GM19372 (cell line): ENCODE measurements around the gene TTC22.
"Not testable (repeated sequence)": the region's sequence is repeated elsewhere in the genome, so short reads cannot be mapped to it uniquely, and the experiment has no call there.

Source experiments
- ATAC-seq: cut with Tn5 transposase; IDR thresholded peaks from one replicate; pipeline ENCODE4 v1.9.1; 2021; ENCODE audit warnings: mild to moderate bottlenecking, low read depth, moderate library complexity; ENCODE audit not compliant: unreplicated experiment

Gene TTC22

DNA sequence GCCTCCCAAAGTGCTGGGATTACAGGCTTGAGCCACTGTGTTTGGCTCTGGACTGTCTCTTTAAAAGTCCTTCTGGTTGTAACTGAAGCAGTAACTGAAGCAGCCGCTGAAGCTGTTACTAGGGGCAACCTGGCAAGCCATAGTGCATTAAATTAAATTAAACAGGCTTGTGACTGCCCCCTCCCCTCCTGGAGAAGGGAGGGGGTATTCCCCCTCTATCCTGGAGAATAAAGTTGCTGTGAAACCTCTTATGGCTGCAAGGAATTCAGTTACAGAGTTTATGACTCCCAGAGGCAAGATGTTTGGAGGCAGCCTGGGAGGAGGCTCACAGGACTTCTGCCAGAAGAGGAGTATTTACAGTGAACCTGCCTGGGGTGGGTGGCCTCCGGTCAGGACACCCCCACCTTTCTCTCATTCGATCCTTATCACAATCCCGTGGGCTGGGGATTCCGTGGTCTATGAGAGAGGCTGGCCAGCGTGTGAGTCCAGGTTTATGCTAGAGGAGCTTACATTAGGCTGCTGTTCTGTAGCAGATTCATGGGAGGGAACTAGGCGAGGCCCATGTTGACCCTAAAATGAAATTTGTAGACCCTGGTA, 8.3 kb downstream of the TTC22 start:
- no peak for ATAC-seq

DNA sequence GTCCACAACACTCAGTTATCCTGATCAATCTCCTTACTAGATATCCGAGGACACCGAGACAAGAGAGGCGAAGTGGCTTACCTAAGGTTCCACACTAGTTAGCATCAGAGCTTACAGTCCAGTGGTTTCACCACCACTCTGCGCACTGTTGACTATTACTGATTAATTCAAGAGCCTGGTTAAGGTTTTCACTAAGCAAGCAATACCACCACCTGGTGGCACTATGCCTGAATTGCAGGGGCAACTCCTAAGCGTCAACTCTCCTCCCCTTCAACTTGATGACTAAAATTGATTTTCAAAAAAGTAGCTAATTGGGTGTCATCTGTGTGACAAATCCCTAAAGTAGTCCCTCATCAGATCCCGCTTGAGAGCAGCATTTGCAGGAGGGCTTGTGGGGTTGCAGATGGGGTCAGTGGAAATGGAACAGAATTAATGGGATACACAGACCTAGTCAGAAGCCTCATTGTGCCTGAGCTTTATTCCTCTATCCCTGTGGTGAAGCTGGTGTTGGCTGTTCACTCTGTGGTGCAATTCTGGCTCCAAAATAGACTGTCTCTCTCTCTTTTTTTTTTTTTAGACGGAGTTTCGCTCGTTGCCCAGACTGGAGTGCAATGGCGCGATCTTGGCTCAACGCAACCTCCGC, 9.1 kb downstream of the TTC22 start:
- no peak for ATAC-seq

DNA sequence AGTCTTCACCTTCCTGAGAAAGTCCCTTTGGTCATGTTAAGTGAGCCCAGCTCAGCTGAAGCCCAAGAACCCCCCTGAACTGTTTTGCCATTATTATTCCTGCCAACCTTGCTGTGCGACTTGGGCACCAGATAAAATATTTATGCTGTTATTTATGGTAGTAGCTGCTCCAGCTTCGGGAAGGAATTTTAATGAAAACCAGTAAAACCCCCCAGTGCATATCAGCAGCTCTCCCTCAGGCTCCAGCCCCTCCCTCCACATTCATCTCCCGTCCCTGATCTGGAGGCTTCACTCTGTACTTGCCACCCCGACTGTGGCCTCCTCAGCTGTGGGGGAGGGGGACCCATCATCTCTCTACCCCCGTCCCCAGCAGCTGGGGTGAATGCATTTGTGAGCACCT, 12.7 kb downstream of the TTC22 start:
- no peak for ATAC-seq

DNA sequence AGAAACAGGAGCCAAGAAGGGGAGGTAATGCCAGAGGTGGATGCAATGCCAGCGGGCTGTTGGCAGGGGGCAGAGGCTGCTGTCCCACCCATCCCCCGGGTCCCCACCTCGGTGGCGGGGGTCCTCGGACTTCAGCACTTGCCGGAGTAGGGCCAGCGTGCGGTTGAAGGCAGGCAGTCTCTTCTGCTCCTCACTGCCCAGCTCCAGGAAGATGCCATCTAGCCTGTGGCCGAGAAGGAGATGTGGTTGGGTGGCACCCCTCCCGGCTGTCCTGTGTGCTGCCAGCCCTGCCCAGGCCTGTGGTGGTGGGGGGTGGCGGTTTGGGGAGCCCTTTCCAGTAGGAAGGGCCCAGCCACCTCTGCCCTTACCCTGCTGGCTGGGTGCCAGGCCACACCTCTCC, 13.5 kb downstream of the TTC22 start:
- no peak for ATAC-seq

DNA sequence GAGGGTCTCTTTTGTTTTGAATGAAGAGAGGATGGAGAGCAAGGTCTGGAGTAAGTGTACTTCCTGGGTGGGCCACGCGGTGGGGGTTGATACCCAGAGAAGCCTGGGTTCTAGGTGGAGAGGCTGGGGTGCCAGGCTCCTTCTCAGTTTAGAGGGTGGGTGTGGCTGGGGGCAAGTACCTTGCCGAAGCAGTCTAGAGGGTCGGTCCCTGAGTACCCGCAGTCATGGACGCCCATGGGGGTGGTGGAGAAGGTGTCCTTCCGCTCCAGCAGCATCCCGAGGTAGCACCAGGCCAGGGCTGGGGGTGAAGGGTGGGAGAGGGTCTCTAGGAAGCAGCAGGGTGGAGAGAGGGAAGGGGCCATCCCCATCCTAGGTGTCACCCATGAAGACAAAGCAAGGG, 14.3 kb downstream of the TTC22 start:
- ATAC-seq: no peak

DNA sequence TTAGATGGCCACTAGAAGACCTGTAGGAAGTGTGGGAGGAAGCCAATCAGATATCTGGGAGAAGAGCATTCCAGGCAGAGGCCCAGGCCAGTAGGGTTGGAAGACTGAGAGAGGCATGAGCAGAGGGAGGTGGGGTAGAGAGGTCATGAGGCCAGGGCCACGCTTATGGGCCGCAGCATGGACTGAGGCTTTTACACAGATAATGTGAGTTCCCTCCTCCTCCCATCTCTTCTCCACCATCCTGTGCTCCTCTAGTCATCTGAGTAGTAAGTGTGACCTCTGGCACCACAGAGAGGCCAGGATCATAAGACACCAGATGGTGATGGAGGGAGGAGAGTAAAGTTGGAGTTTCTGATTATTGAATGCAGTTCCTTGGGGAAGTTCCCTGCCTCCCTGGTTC, 17.1 kb downstream of the TTC22 start:
- no peak for ATAC-seq

DNA sequence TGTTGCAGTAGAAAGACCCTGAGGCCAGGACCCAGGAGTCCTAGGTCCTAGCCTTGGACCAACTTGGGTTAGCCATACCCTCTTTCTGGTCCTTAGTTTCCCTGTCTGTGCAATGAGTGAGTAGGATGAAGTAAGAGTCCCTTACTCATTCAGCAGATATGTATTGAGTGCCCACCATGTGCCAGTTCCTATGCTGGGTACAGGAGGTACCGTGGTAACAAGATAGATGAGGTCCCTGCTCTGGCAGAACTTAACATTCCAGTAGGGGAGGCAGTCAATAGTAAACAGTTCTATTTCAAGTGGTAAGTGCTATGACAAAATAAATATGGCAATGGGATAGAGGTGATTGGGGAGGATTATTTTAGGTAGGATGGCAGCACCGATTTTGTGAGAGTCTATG, 18.5 kb downstream of the TTC22 start:
- ATAC-seq: no peak

DNA sequence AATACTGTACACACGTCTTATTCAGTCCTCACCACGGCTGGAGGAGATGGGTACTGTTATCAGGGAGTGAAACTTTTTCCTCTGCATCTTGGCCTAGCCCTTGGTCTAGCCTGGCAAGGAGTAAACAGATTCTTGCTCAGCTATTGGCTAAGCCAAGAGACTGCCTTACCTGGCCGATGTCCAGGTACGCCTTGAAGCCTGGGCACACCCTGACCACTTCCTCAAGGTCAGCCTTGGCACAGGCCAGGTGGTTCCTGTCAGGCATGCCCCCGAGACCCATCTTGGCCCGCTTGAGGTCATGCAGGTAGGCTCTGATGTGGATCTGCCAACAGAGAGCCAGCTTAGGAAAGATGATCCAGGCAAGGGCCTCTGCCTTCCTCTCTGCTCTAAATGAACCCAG, 19.0 kb downstream of the TTC22 start:
- ATAC-seq: no peak

DNA sequence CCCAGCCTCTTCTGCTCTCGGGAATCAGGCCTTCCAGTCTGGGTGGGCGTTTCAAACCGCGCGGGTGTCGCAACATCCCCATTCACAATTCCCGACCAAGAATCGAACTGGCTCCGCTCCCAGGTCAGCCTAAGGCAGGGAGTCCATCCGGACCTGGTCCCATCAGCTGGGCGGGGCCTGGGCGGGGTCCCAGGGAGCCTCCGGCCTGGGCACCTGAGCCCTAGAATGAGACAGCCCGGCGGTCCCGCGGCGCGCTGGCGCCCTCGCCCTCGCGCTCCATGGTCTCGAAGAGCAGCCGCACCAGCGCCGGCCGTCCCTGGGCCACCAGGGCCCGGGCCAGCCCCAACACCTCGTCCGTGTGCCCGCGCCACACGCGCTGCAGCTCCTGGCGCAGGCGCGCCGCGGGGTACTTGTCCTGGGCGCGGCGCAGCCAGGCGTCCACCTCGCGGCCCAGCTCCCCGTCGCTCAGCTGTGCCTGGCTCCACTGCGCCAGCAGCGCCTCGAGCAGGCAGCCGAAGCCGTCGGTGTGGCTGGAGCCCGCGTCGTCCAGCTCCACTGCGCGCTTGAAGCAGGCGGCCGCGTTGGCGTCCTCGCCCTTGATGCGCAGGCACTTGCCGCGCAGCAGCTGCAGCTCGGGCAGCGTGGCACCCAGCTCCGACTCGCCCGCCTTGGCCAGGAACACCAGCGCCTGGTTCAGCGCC, 19.9 kb downstream of the TTC22 start:
- no peak for ATAC-seq

DNA sequence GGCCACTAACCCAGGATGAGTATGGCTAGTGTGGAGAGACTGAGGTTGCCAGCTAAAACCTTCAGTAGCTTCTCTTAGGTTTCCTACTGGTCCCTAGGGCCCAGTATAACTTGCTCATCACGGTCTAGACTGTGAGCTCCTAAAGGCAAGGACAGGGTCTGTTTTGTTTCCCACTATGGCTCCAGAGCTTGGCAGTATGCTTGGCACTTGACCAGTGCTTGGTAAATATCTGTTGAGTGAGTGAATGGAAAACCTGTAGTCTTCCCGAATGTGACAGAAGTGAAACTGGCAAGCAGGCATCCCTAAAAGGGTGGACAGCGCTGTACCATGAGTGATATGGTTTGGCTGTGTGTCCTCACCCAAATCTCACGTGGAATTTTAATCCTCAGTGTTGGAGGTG, 23.7 kb downstream of the TTC22 start:
- ATAC-seq: no peak

DNA sequence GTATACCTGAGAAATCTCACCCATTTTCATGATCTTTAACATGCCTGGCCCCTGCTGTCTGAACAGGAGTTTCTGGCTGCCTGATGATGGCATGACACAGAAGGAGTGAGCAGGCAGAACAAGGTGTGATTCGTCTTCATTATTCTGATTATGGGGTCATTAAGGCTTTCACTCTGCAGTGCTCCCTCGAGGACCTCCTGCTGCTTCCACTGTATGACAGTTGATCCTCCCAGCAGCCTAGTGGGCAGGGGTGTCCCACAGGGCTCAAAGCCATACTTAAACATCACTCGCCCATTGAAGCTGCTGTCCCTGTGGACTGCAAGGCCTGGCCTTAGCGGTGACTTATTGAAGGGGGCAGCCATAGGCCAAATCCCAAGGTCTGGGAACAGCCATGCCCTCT, 24.1 kb downstream of the TTC22 start:
- no peak for ATAC-seq

DNA sequence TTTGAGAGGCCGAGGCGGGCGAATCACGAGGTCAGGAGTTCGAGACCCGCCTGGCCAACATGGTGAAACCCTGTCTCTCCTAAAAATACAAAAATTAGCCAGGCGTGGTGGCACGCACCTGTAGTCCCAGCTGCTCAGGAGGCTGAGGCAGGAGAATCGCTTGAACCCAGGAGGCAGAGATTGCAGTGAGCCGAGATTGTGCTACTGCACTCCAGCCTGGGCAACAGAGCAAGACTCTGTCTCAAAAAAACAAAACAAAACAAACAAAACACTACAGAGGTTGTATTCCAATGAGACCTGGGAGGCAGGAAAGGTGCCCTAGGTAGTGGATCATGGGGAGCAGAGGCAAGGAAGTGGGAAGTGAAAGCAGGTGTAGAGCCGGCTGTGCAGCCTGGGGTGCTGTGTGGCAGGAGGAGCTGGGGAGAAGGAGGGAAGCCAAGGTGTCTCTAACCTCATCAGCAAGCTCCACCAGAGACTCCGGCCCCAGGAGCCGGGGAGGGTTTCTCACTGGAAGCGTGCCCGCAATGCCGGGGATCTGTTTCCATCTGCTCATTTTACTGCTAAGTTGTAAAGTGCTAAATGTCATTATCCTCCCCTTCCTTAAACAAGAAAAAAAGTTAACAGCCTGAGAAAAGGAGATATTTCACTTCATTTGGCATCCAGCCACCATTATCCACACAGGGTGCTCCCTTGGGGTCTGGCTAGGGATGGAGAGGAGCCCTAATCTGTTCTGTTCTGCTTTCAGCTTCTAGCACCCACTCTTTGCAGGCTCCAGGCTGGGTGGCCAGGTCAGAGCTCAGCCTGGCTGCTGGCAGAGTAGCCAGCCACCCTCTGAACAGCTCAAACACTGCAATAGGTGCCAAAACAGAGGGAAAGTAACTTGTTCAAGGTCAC, 25.0 kb downstream of the TTC22 start:
- ATAC-seq: not testable (repeated sequence)

DNA sequence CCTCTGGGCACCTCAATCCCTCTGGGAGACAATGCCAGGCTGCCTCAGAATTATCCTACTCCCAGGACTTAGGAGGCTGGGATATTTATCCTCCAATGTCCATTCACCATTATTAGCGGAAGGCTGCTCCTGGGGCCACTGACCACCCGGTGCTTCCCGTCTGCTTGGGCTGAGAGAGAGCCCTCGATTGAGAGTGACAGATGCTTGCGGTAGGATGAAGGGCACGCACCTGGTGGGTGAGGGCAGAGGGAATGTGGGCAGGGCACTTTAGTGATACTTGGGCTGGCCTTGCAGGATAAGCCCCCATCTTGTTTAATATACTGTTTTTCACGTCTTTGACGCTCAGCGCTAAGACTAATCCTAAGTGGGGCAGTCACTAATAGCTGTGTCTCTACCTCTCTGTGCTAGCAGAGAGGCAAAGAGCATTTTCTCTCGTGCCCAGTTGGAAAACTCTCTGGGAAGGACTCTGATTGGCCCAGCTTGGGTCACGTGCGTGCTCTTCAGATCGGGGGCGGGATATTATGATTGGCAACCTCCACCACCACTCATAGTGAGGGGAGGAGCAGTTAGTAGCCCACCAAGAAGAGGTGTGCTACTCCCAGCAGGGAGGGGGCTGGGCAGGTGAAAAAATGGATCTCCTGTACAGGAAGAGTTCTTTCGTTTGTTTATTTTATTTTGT, 26.2 kb downstream of the TTC22 start:
- no peak for ATAC-seq

DNA sequence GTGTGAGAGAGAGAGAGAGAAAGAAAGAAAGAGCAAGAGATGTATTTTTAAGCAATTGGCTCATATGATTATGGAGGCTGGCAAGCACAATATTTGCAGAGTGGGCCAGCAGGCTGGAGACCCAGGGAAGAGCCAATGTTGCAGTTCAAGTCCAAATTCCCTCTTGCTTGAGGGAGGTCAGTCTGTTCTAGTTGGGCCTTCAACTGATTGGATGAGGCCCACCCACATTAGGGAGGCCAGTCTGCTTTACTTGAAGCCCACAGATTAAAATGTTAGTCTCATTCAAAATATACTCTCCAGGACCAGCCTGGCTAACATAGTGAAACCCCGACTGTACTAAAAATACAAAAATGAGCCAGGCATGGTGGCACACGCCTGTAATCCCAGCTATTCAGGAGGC, 28.2 kb downstream of the TTC22 start:
- no peak for ATAC-seq

DNA sequence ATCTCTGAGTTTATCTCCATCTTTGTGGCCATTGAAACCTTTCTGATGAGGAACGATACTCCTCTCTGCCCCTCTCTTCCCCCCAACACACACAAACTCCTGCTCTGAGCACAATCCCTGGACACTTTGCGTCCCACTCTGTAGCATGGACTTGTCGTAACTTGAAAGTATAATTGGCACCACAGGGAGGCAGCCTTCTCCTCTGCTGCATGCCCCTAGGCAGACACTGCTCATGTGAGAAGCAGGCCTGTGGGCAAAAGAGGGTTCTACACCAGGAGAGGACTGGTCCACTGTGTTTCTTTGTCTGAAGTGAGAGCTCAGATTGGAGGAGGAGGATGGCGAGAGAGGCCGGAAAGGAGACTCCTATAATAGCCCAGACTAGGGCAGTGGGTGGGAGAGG, 33.0 kb downstream of the TTC22 start:
- no peak for ATAC-seq

DNA sequence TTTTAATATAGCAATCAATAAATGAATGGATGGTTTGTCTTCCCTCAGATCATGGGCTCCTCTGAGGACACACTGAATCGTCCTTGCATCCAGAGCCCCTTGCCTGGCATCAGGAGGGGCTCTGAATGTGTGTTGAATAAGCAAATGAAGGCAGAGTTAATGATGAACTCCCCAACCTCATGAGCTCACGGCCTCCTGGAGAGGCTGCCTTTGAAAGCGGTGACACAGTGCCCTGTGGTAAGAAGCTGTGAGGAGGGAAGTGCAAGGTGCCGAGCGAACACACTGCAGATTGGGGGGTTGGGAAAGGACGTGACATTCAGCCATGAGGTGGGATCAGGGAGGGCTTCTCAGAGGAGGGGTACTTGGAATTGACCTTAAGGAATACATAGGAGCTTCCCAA, 33.6 kb downstream of the TTC22 start:
- no peak for ATAC-seq

DNA sequence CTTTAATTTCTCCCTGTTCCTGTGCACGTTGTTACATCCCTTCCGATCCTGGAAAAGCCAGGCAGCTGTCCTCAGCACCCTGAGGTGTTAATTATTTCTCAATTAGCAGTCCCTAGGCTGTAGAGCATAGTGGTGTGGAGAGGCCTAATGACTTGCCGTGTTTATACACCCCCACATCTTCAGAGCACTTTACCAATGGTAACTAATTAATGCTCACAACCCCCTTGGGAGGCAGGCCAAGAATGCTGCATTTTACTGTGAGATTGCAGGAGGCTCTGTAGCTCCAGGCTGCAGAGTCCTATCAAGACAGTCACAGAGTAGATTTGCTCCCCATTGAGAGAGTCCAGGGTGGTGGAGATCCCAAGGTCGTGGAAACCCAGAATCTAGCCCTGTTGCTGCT, 34.4 kb downstream of the TTC22 start:
- ATAC-seq: no peak

DNA sequence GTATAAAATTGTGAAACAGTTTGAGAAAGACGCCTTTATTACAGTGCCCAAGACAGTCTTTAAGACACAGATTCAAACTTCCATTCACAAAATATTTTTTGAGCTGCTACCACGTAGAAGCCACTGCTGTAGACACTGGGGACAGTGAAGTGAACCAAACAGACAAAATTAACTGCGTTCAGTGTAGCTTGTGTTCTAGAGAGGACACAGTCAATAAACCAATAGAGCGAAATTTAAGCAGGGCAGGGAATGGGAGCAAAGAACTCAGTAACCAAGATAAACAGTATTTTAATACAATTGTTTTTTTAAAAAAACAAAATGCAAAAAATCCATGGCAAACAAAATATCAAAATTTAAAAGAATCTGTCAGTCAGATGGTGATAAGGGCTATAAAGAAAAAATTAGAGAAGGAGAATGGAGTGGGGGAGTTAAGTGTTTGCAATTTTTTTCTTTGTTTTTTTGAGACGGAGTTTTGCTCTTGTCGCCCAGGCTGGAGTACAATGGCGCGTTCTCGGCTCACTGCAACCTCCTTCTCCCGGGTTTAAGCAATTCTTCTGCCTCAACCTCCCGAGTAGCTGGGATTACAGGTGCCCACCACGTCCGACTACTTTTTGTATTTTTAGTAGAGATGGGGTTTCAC, 36.1 kb downstream of the TTC22 start:
- ATAC-seq: peak; percentile 9

DNA sequence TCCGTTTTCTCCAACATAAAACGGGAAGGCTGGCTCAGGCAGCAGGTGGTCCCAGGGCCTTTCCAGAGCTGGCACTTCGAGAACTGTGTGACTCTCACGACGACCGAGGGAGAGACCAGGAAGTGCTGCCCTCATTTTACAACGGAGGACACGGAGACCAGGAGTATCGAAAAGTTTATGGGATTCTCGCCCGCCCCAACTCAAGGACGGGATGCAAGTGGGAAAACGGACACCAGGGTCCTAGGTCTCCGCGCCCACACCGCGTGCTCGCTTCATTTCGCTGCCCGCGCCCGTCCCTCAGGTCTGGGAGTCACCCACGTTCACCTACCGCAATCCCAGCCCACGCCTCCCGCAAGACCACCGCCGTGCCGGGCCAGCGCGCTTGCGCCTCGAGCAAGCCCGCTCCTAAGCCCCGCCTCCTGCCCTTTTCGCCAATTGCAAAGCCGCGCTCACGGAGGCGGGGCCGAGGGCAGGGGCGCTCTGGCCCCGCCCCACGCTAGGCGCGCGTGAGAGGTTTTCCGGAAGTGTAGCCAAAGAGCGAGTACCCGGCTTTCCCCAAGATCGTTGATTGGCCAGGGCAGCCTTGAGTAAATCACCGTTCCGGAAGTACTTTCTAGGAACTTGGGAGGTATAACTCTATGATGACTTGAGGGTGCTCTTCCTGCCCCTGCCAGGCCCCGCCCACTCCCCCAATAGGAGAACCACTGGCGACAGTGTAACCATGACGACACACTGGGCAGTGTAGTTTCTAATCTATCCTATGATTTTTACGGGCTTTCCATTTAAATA, 36.8 kb downstream of the TTC22 start, which contains the start of gene PARS2:
PARS2 (minus strand) TSS at position 391 of the 789 bp plus-strand sequence. CDS start 5,362 bp downstream, outside the sequence.
- peak; percentile 98 for ATAC-seq
